Colonic mucosa (tissue), 4 donors: ENCODE measurements around the gene GMPPA. TPM values are rescaled to one million over a fixed set of nuclear protein-coding genes. Genes with fewer than 3 reads are reported as not detected.

ENCODE experiments used
- DNase-seq: peaks from one replicate; pipeline ENCODE4 v3.0.0-alpha.2; 2020
- H3K27ac ChIP-seq: fragments of 200-600 bp; one replicate; pipeline ENCODE4 v1.8.0; 2021
- H3K27me3 ChIP-seq: fragments of 200-600 bp; one replicate; pipeline ENCODE4 v1.8.0; 2021
- H3K36me3 ChIP-seq: fragments of 200-600 bp; one replicate; pipeline ENCODE4 v1.8.0; 2021
- H3K4me1 ChIP-seq: fragments of 200-600 bp; one replicate; pipeline ENCODE4 v1.8.0; 2021; ENCODE audit warnings: mild to moderate bottlenecking
- H3K4me3 ChIP-seq: fragments of 200-600 bp; one replicate; pipeline ENCODE4 v1.8.0; 2021
- H3K9ac ChIP-seq, 2 donors: one replicate each; pipeline ENCODE4 v1.7.0; 2013; ENCODE audit warnings: control low read depth in 2 of 2, low read depth in 2 of 2, low read length in 2 of 2
- H3K9me3 ChIP-seq: fragments of 200-600 bp; one replicate; pipeline ENCODE4 v1.8.0; 2021
- CTCF ChIP-seq: fragments of 200-600 bp; IDR thresholded peaks from one replicate; pipeline ENCODE4 v1.8.0; 2022; ENCODE audit warnings: antibody characterized with exemption, mild to moderate bottlenecking
- intact Hi-C: fragments of 100-400 bp; cut with DNase I; formaldehyde crosslinking; loops from one replicate; pipeline ENCODE4 v1.14.1; 2022
- total RNA-seq, 2 donors: library from RNA; stranded (reverse); fragmentation: NEBNext Ultra II Directional in 1 of 2; extraction: Animal tissue kit (Norgen Biotek cat#: 25700) in 1 of 2; gene quantifications; one replicate each; pipeline ENCODE4 v1.2.1, GENCODE V29; 2021
- donor health status: healthy.
- donor health status: DM: no; HTN: no; CAD: no.
- donor health status: DM: no; HTN: no; CAD: no.

The GMPPA gene
- total RNA-seq, 2 donors from 2014 or later = 49.7 to 86.1 TPM

DNA sequence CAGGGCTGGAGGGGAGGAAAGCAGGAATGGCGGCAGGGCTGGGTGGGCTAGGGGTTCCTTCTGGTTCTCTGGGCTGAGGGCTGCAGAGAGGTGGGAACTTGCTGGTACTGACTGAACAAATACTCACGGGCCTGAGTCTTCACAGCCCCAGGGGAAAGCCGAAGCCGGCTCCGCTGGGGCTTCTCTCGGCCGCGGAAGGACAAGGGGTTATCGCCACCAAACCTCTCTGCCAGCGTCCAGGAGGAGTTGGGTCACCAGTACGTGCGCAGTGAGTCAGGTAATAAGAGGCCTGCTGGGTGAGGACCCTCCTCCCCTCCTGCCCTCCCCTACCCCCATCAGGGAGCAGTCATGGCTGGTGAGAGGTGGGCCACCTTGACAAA lies 13.5 kb upstream of the GMPPA start:
- no peak overlapping the region for H3K9ac ChIP-seq
- H3K9me3 ChIP-seq = no peaks in the 10 kb centered on the region
- DNase-seq = no peak
- no peaks in the 10 kb centered on the region for H3K36me3 ChIP-seq
- H3K27ac ChIP-seq = no peak overlapping the region
- TF ChIP-seq CTCF = no peak
- intact Hi-C loops = no loop called here
- H3K4me3 ChIP-seq = no peak overlapping the region
- H3K4me1 ChIP-seq = no peaks in the 10 kb centered on the region
- H3K27me3 ChIP-seq = peaks cover 31% of the 10 kb centered on the region

- DNase-seq = no peak
Observed at GRCh38 chr2:219486380-219486959, 12.2 kb upstream of the GMPPA start.

GRCh38 chr2:219488149-219488843 lies 10.4 kb upstream of the GMPPA start:
- no peak for TF ChIP-seq CTCF
- no peaks in the 10 kb centered on the region for H3K36me3 ChIP-seq
- no peaks in the 10 kb centered on the region for H3K9me3 ChIP-seq
- H3K4me3 ChIP-seq = no peak overlapping the region
- no peak overlapping the region for H3K27ac ChIP-seq
- no peaks in the 10 kb centered on the region for H3K4me1 ChIP-seq
- H3K9ac ChIP-seq = no peak overlapping the region
- intact Hi-C loops = no loop called here
- no peak for DNase-seq
- H3K27me3 ChIP-seq = peaks cover 29% of the 10 kb centered on the region

More at GRCh38 chr2:219486380-219486959, 12.2 kb upstream of the GMPPA start:
- H3K4me3 ChIP-seq = no peak overlapping the region
- TF ChIP-seq CTCF = no peak
- intact Hi-C loops = no loop called here
- H3K4me1 ChIP-seq = no peaks in the 10 kb centered on the region
- H3K27ac ChIP-seq = no peak overlapping the region
- no peak overlapping the region for H3K9ac ChIP-seq
- H3K36me3 ChIP-seq = no peaks in the 10 kb centered on the region
- H3K9me3 ChIP-seq = no peaks in the 10 kb centered on the region
- peaks cover 31% of the 10 kb centered on the region for H3K27me3 ChIP-seq

DNA sequence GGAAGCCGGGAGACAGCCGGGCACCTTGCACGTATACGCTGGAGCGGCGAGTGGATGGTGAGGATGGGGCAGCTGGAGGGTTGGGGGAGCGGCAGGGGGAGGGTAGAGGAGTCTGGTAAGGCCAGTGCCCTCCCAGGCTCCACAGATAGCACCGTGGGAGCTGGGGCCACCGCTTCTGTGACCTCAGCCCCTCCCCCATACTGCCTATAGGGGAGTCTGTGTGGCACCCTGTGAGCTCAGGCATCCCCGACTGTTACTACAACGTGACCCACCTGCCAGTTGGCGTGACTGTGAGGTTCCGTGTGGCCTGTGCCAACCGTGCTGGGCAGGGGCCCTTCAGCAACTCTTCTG lies 9.9 kb upstream of the GMPPA start:
- Histone ChIP-seq H3K27me3 (peaks cover 23% of the 10 kb centered on the region), H3K27ac (no peak overlapping the region), H3K4me3 (no peak overlapping the region), H3K36me3 (no peaks in the 10 kb centered on the region), H3K4me1 (no peaks in the 10 kb centered on the region), H3K9me3 (no peaks in the 10 kb centered on the region), H3K9ac (no peak overlapping the region)
- intact Hi-C loops = no loop called here
- DNase-seq = no peak
- TF ChIP-seq CTCF = no peak

DNA sequence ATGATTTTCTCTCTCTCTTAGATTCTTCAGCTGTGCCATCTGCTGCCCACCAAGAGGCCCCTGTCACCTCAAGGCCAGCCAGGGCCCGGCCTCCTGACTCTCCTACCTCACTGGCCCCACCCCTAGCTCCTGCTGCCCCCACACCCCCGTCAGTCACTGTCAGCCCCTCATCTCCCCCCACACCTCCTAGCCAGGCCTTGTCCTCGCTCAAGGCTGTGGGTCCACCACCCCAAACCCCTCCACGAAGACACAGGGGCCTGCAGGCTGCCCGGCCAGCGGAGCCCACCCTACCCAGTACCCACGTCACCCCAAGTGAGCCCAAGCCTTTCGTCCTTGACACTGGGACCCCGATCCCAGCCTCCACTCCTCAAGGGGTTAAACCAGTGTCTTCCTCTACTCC lies 9.4 kb upstream of the GMPPA start:
- H3K4me3 ChIP-seq = no peak overlapping the region
- H3K36me3 ChIP-seq = no peaks in the 10 kb centered on the region
- peaks cover 18% of the 10 kb centered on the region for H3K27me3 ChIP-seq
- no peaks in the 10 kb centered on the region for H3K9me3 ChIP-seq
- DNase-seq = no peak
- TF ChIP-seq CTCF = no peak
- H3K4me1 ChIP-seq = no peaks in the 10 kb centered on the region
- H3K9ac ChIP-seq = no peak overlapping the region
- intact Hi-C loops = no loop called here
- H3K27ac ChIP-seq = no peak overlapping the region
